SK-N-MC (cell line): Measurements from ENCODE around the gene CD34.

ENCODE experiments used
- EZH2 ChIP-seq: fragments of 200-600 bp; sonication (generic); IDR thresholded peaks from one replicate; pipeline ENCODE4 v1.6.1; 2017; ENCODE audit warnings: antibody characterized with exemption
- FOXP2 ChIP-seq: optimal IDR thresholded peaks from 2 replicates; pipeline ENCODE3; 2011; ENCODE audit warnings: mild to moderate bottlenecking, moderate library complexity; ENCODE audit not compliant: insufficient read depth; ENCODE audit errors: extremely low read length, control extremely low read depth
- POLR2AphosphoS5 ChIP-seq: IDR thresholded peaks from 2 replicates; pipeline ENCODE4 v1.6.1; 2012; ENCODE audit warnings: mild to moderate bottlenecking, low read depth, low read length, borderline replicate concordance

DNA sequence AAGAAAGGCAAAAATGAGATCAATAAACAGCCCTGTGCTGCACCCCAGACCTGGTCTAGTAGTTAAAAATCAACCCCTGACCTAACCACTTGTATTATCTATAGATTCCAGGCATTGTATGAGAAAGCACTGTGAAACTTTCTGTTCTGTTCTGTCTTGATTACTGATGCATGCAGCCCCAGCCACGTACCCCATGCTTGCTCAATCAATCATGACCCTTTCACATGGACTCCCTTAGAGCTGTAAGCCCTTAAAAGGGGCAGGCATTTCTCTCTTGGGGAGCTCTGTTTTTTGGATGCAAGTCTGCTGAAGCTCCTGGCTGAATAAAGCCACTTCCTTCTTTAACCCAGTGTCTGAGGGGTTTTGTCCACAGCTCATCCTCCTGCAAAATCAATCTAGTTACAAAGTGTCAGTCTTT, 24.2 kb upstream of the CD34 start:
- TF ChIP-seq EZH2 = no peak
- no peak for TF ChIP-seq POLR2AphosphoS5
- no peak for TF ChIP-seq FOXP2
